ENCODE results near the gene HOXC9.

DNA sequence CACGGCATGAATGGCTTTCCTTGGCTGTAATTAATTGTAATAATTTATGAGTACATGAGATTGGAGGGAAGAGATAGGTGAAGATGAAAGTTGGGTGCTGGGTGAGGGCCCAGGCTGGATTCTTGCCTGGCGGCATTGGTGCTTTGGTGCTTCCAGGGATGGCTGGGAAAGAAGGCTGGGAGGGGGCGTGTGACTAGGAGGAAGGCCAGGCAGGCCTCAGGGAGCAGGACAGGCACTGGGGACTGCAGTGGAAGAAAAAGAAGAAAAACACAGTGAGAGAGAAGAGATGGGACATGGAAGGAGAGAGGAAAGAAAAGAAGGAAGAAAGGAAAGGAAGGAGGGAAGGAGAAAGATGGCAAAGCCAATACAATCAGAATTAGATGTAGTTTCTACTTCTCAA lies 3.7 kb downstream of the HOXC9 start:
- TF ChIP-seq, protein P1, sequence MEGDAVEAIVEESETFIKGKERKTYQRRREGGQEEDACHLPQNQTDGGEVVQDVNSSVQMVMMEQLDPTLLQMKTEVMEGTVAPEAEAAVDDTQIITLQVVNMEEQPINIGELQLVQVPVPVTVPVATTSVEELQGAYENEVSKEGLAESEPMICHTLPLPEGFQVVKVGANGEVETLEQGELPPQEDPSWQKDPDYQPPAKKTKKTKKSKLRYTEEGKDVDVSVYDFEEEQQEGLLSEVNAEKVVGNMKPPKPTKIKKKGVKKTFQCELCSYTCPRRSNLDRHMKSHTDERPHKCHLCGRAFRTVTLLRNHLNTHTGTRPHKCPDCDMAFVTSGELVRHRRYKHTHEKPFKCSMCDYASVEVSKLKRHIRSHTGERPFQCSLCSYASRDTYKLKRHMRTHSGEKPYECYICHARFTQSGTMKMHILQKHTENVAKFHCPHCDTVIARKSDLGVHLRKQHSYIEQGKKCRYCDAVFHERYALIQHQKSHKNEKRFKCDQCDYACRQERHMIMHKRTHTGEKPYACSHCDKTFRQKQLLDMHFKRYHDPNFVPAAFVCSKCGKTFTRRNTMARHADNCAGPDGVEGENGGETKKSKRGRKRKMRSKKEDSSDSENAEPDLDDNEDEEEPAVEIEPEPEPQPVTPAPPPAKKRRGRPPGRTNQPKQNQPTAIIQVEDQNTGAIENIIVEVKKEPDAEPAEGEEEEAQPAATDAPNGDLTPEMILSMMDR (IDR thresholded peaks at IDR 0.05; ENCODE audit: low read depth, low read length, missing input control): no peak
- TF ChIP-seq JUND (IDR thresholded peaks at IDR 0.05) (no peak), EGR1 (IDR thresholded peaks at IDR 0.05; ENCODE audit: low read depth in 2 of 2) (no peak), SP1 (IDR thresholded peaks at IDR 0.05) (no peak), YY1 (IDR thresholded peaks at IDR 0.05) (no peak), FOXA2 (IDR thresholded peaks at IDR 0.05) (no peak), HNF4G (IDR thresholded peaks at IDR 0.05) (no peak), TAF1 (conservative IDR thresholded peaks at IDR 0.05) (no peak), RAD21 (IDR thresholded peaks at IDR 0.05) (no peak), NR2F2 (IDR thresholded peaks at IDR 0.05) (no peak)
- TF ChIP-seq, protein P2, sequence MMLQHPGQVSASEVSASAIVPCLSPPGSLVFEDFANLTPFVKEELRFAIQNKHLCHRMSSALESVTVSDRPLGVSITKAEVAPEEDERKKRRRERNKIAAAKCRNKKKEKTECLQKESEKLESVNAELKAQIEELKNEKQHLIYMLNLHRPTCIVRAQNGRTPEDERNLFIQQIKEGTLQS (IDR thresholded peaks at IDR 0.05): no peak
- TF ChIP-seq, protein P3, sequence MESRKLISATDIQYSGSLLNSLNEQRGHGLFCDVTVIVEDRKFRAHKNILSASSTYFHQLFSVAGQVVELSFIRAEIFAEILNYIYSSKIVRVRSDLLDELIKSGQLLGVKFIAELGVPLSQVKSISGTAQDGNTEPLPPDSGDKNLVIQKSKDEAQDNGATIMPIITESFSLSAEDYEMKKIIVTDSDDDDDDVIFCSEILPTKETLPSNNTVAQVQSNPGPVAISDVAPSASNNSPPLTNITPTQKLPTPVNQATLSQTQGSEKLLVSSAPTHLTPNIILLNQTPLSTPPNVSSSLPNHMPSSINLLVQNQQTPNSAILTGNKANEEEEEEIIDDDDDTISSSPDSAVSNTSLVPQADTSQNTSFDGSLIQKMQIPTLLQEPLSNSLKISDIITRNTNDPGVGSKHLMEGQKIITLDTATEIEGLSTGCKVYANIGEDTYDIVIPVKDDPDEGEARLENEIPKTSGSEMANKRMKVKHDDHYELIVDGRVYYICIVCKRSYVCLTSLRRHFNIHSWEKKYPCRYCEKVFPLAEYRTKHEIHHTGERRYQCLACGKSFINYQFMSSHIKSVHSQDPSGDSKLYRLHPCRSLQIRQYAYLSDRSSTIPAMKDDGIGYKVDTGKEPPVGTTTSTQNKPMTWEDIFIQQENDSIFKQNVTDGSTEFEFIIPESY (IDR thresholded peaks at IDR 0.05): no peak
- TF ChIP-seq, protein P4, sequence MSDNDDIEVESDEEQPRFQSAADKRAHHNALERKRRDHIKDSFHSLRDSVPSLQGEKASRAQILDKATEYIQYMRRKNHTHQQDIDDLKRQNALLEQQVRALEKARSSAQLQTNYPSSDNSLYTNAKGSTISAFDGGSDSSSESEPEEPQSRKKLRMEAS (IDR thresholded peaks at IDR 0.05): no peak

Measured in liver (tissue), 3 donors.